BLaER1 treated with 17β-estradiol and CSF1 and Interleukin-3, amounts not matched to agents 10 nM and 100 nM (cell line): Measurements from ENCODE around the gene NOSTRIN.
"Not testable (repeated sequence)": the region's sequence is repeated elsewhere in the genome, so short reads cannot be mapped to it uniquely, and the experiment has no call there.

ENCODE experiments used
- H3K27ac ChIP-seq, 11 experiments: shearing (Covaris generic); formaldehyde crosslinking; 2 replicates each; pipeline ENCODE4 v1.8.1; 2022
- H3K27me3 ChIP-seq, 11 experiments: shearing (Covaris generic); formaldehyde crosslinking; 2 replicates each; pipeline ENCODE4 v1.8.1; 2022
- H3K36me3 ChIP-seq, 11 experiments: shearing (Covaris generic); formaldehyde crosslinking; 2 replicates each; pipeline ENCODE4 v1.8.1; 2022
- H3K4me1 ChIP-seq, 10 experiments: shearing (Covaris generic); formaldehyde crosslinking; 2 replicates each; pipeline ENCODE4 v1.8.1; 2022
- H3K4me2 ChIP-seq, 11 experiments: shearing (Covaris generic); formaldehyde crosslinking; 2 replicates each; pipeline ENCODE4 v1.8.1; 2022
- H3K4me3 ChIP-seq, 10 experiments: shearing (Covaris generic); formaldehyde crosslinking; 2 replicates each; pipeline ENCODE4 v1.8.1; 2022
- H3K9ac ChIP-seq, 11 experiments: shearing (Covaris generic); formaldehyde crosslinking; 2 replicates each; pipeline ENCODE4 v1.8.1; 2022
- H3K9me3 ChIP-seq, 11 experiments: shearing (Covaris generic); formaldehyde crosslinking; replicated peaks in 1 of 11; 2 replicates each; pipeline ENCODE4 v1.8.1; 2022
- H4K20me1 ChIP-seq, 11 experiments: shearing (Covaris generic); formaldehyde crosslinking; 2 replicates each; pipeline ENCODE4 v1.8.1; 2022
- Cebpa-rat ChIP-seq, 11 experiments: shearing (Covaris generic); IDR thresholded peaks; 2 replicates each; pipeline ENCODE4 v1.8.1; 2022

Gene NOSTRIN, protein sequence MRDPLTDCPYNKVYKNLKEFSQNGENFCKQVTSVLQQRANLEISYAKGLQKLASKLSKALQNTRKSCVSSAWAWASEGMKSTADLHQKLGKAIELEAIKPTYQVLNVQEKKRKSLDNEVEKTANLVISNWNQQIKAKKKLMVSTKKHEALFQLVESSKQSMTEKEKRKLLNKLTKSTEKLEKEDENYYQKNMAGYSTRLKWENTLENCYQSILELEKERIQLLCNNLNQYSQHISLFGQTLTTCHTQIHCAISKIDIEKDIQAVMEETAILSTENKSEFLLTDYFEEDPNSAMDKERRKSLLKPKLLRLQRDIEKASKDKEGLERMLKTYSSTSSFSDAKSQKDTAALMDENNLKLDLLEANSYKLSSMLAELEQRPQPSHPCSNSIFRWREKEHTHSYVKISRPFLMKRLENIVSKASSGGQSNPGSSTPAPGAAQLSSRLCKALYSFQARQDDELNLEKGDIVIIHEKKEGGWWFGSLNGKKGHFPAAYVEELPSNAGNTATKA

DNA sequence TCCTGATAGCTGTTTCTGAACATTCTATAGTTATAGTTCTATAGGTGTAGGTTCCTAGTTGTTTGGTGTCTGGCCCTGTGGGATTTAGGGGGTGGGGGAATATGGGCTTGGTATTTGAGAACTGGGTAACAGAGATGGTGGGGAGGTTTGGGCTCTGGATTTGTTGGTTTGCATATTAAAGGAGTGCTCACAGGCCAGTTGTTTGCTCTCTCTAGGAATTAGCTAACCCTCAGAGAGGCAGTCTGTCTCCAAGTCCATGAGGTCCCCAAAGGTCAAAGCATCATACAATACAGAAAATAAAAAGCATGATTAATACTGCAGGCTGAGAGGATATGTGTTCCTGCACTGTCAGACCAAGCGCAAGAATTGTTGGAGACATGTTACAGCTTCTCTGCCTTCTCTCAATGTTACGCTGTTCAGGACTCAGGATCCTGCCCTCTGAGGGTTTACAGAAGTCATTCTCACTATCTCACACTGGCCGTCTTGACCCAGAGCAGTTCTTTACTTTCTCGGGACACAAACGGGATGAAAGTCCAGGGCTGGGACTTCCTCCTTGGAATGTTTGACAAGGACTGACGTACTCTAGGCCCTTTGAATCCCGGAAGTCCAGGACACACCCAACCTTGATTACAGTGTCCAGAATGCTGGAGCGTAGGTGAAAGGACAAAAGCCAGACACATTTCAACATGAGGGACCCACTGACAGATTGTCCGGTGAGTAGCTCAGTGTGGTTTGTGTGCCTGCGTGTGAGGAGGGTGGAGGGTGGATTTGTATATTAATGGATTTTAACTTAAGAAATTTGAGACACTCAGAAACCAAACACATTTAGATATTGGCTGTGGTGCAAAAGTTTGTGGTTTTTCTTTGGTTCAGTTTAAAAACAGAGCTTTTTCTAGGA is at the start of gene NOSTRIN:
TSS of gene NOSTRIN (plus strand) at position 677 of the 898 bp plus-strand sequence. CDS start at position 687, 10 bp downstream.
- Histone ChIP-seq H3K36me3 (no peaks in the 10 kb centered on the region), H3K4me2 (no peak within 1 kb of the TSS), H3K27me3 (no peaks in the 10 kb centered on the region), H3K4me3 (no peak within 1 kb of the TSS), H3K9ac (no peak within 1 kb of the TSS), H4K20me1 (no peaks in the 10 kb centered on the region), H3K9me3 (peaks cover 0 to 4% (median 0%) of the 10 kb centered on the region in 11 experiments; a peak in 1 of 22 replicates), H3K27ac (no peak within 1 kb of the TSS), H3K4me1 (peaks cover 0 to 12% (median 5%) of the 10 kb centered on the region in 10 experiments; a peak in 12 of 20 replicates)
- no peak for TF ChIP-seq Cebpa-rat (IDR thresholded peaks at IDR 0.05)

DNA sequence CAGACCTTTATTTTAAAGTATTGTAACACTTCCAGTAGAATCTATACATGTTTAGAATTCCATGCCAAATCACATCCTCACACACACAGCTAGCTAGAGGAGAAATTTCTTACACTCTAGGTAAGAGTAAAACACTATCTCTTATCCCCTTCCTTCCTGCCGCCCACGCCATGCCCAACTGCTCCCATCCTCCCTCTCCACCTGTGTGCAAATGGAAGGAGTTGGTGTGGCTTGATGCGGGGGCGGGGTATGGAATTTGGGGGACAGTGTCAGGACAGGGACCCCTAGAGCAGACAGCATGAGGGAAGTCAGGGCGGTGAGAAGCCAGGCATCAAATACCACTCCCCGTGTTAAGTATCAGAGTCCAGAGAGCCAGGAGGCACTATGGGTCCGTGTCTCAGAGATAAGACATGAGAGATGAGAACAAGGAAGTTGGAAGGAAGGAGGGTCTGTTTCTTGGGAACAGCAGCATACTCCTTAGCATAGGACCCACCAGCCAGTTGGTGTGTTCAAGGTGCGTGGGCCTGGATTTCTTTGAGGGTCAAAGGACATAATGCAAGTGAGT is 48.6 kb upstream of the NOSTRIN start:
- peaks cover 0 to 12% (median 0%) of the 10 kb centered on the region in 11 experiments; a peak in 1 of 22 replicates for H4K20me1 ChIP-seq
- H3K27ac ChIP-seq: no peak overlapping the region
- no peaks in the 10 kb centered on the region for H3K9me3 ChIP-seq
- no peak overlapping the region for H3K4me3 ChIP-seq
- no peaks in the 10 kb centered on the region for H3K27me3 ChIP-seq
- peaks cover 24 to 84% (median 62%) of the 10 kb centered on the region in 11 experiments for H3K36me3 ChIP-seq
- H3K9ac ChIP-seq: no peak overlapping the region
- H3K4me2 ChIP-seq: no peak overlapping the region
- H3K4me1 ChIP-seq: peaks cover 14 to 23% (median 21%) of the 10 kb centered on the region in 10 experiments
- TF ChIP-seq Cebpa-rat (IDR thresholded peaks at IDR 0.05): no peak

DNA sequence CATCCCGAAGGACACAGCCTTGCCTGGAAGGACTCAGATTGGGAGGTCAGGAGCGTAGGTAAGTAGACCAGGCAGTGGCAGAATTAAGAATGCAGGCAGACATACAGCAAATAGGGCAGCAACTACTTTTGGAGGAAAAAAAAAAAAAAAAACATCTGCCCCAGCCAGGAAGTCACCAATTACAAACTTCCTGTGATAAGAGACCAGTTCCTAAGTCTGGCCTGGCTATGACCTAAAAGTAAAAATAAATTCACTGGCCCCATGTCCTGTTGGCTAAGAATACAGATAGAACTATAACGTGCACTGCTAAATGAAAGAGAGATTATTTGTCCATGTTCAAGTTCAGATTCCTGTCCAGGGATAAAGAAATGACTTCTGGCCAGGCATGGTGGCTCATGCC is 45.2 kb upstream of the NOSTRIN start:
- H3K9ac ChIP-seq: no peak overlapping the region
- H3K4me2 ChIP-seq: peak overlapping the region; percentile 47 to 80 (median 61)
- H3K36me3 ChIP-seq: peaks cover 15 to 84% (median 59%) of the 10 kb centered on the region in 11 experiments; a peak in 21 of 22 replicates
- H3K4me3 ChIP-seq: no peak overlapping the region
- peaks cover 0 to 3% (median 0%) of the 10 kb centered on the region in 11 experiments; a peak in 1 of 22 replicates for H4K20me1 ChIP-seq
- peak overlapping the region in 1 of 11 experiments; percentile 9; a peak in 1 of 22 replicates for H3K27ac ChIP-seq
- peaks cover 20 to 31% (median 24%) of the 10 kb centered on the region in 10 experiments for H3K4me1 ChIP-seq
- TF ChIP-seq Cebpa-rat (IDR thresholded peaks at IDR 0.05): no peak
- no peaks in the 10 kb centered on the region for H3K27me3 ChIP-seq
- H3K9me3 ChIP-seq: no peaks in the 10 kb centered on the region

DNA sequence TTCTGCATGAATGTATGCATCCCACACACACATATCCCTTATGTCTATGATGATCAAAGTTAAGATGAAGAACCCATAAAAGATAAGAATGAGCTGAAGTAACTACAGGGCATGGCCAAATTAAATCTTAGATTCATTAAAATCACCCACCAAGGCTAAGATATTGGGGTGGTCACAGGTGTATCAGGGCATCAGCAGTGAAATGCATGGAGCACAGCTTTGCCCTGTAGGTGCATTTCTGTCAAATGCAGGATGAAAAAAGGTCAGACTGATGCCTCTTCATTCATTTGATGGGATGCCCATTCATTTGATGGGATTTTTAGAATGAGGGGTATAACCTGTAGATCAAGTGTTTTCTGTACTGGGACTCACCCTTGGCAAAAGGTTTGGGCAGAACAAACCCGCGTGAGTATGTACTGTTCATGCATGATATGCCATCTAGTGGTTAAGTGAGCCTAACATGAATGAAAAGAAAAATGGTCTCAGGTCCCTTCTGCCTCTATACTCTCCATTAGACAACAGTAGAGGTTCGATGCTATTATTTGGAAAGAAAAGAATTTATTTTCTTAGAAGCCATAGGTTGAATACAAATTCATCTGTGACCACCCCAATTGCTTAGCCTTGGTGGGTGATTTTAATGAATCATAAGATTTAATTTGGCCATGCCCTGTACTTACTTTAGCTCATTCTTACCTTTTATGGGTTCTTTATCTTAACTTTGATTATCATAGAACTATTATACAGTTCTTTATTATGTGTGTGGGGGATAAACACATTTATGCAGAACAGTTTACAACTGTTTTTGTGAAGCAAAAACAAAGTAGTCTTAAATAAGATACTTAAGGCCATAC is 43.2 kb upstream of the NOSTRIN start:
- no peak overlapping the region for H3K27ac ChIP-seq

DNA sequence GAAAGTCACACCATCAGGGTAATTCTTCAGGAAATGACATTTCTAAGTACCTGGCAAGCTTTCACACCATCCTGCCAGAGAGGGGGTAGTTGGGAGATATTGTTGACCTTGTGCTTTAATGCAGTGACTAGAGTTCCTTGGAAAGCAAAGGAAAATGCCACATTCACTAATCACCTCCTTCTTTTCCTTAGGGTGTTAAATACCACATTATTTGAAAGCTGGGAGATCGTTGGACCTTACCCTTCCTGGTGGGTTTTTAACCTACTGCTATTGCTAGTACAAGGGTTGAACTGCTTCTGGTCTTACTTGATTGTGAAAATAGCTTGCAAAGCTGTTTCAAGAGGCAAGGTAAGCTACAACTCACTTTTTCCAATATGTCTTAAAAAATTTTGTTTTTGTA is 37.0 kb upstream of the NOSTRIN start:
- H3K9ac ChIP-seq: no peak overlapping the region
- no peak overlapping the region for H3K27ac ChIP-seq
- peaks cover 0 to 14% (median 8%) of the 10 kb centered on the region in 10 experiments; a peak in 10 of 20 replicates for H3K4me1 ChIP-seq
- H3K4me2 ChIP-seq: no peak overlapping the region
- H4K20me1 ChIP-seq: no peaks in the 10 kb centered on the region
- peaks cover 0 to 31% (median 19%) of the 10 kb centered on the region in 11 experiments; a peak in 18 of 22 replicates for H3K9me3 ChIP-seq
- no peaks in the 10 kb centered on the region for H3K27me3 ChIP-seq
- H3K4me3 ChIP-seq: no peak overlapping the region
- H3K36me3 ChIP-seq: peaks cover 64 to 88% (median 74%) of the 10 kb centered on the region in 11 experiments
- no peak for TF ChIP-seq Cebpa-rat (IDR thresholded peaks at IDR 0.05)

More for the DNA sequence above, 43.2 kb upstream of the NOSTRIN start:
- H4K20me1 ChIP-seq: no peaks in the 10 kb centered on the region; a peak in 1 of 22 replicates
- H3K9ac ChIP-seq: no peak overlapping the region
- H3K4me2 ChIP-seq: no peak overlapping the region
- peaks cover 0 to 15% (median 10%) of the 10 kb centered on the region in 11 experiments; a peak in 18 of 22 replicates for H3K9me3 ChIP-seq
- no peaks in the 10 kb centered on the region for H3K27me3 ChIP-seq
- TF ChIP-seq Cebpa-rat (IDR thresholded peaks at IDR 0.05): no peak
- H3K36me3 ChIP-seq: peaks cover 22 to 81% (median 58%) of the 10 kb centered on the region in 11 experiments
- peaks cover 20 to 31% (median 24%) of the 10 kb centered on the region in 10 experiments for H3K4me1 ChIP-seq
- no peak overlapping the region for H3K4me3 ChIP-seq

DNA sequence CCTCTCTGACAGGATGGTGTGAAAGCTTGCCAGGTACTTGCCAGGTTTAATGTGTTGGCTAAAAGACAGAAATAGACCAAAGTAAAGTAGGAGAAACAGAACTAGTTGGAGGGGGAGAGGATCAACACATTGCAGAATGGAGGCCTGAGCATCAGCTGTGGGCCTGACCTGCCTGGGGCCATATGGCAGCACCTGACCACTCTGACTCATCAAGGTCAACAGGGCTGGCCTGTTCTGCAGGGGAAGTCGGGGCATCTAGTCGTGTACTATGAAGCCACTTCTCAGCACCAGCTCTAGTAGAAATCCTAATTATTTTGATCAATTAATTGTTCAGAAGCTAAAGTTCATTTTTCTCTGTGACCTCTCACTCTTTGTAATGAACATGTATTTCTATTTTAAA is 35.8 kb upstream of the NOSTRIN start:
- H3K9me3 ChIP-seq: peaks cover 0 to 31% (median 19%) of the 10 kb centered on the region in 11 experiments; a peak in 18 of 22 replicates
- no peak overlapping the region for H3K4me2 ChIP-seq
- no peak overlapping the region for H3K9ac ChIP-seq
- H3K36me3 ChIP-seq: peaks cover 64 to 91% (median 84%) of the 10 kb centered on the region in 11 experiments
- TF ChIP-seq Cebpa-rat (IDR thresholded peaks at IDR 0.05): no peak
- H3K27ac ChIP-seq: no peak overlapping the region
- peaks cover 0 to 11% (median 7%) of the 10 kb centered on the region in 10 experiments; a peak in 10 of 20 replicates for H3K4me1 ChIP-seq
- H3K27me3 ChIP-seq: no peaks in the 10 kb centered on the region
- H3K4me3 ChIP-seq: no peak overlapping the region
- H4K20me1 ChIP-seq: no peaks in the 10 kb centered on the region

DNA sequence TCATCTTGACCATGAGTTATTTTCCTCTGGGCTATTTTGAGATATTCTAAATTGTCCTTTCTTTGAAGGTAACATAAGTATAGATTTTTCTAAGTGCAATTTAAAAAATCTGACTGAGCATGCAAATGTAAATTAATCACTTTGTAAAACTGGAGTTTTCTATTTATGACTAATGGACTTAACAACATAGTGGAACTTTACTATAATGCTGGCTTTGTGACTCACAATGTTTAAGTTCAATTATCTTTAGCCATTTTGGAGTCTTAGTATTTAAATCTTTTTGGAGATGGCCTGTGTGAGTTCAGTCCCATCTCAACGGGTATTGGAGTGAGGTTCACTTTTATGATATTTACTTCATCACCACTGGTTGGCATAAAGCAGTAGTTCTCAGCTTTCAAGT is 35.2 kb upstream of the NOSTRIN start:
- H3K9ac ChIP-seq: no peak overlapping the region
- peaks cover 64 to 97% (median 90%) of the 10 kb centered on the region in 11 experiments for H3K36me3 ChIP-seq
- H3K9me3 ChIP-seq: peaks cover 0 to 31% (median 19%) of the 10 kb centered on the region in 11 experiments; a peak in 18 of 22 replicates
- no peak overlapping the region for H3K27ac ChIP-seq
- no peaks in the 10 kb centered on the region for H3K27me3 ChIP-seq
- H4K20me1 ChIP-seq: no peaks in the 10 kb centered on the region
- peaks cover 0 to 5% (median under 1%) of the 10 kb centered on the region in 10 experiments; a peak in 5 of 20 replicates for H3K4me1 ChIP-seq
- no peak for TF ChIP-seq Cebpa-rat (IDR thresholded peaks at IDR 0.05)
- no peak overlapping the region for H3K4me3 ChIP-seq
- no peak overlapping the region; a peak in 1 of 22 replicates for H3K4me2 ChIP-seq

DNA sequence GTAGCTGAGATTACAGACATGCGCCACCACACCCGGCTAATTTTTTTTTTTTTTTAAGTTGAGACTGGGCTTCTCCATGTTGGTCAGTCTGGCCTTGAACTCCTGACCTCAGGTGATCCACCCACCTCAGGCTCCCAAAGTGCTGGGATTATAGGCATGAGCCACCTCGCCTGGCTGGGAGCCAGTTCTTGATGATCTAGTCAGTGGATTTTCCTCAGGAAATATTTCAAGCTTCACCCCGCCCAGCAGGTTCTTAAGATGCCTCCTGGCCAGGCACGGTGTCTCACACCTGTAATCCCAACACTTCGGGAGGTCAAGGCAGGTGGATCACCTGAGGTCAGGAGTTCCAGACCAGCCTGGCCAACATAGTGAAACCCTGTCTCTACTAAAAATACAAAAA is 34.1 kb upstream of the NOSTRIN start:
- H3K4me1 ChIP-seq, H3K9ac ChIP-seq, H3K4me3 ChIP-seq, H4K20me1 ChIP-seq, H3K27me3 ChIP-seq, H3K4me2 ChIP-seq, H3K27ac ChIP-seq: not testable (repeated sequence)
- H3K9me3 ChIP-seq: peaks cover 0 to 28% (median 18%) of the 10 kb centered on the region in 11 experiments; a peak in 18 of 22 replicates
- peaks cover 72 to 99% (median 92%) of the 10 kb centered on the region in 11 experiments for H3K36me3 ChIP-seq
